ENCODE data around the gene MYL12A. TPM values are rescaled to one million over a fixed set of nuclear protein-coding genes. Genes with fewer than 3 reads are reported as not detected.

Gene MYL12A
- total and polyA plus RNA-seq, 2 of the 4 experiments (the other 2 are of a cell fraction), result 549 to 580 TPM

DNA sequence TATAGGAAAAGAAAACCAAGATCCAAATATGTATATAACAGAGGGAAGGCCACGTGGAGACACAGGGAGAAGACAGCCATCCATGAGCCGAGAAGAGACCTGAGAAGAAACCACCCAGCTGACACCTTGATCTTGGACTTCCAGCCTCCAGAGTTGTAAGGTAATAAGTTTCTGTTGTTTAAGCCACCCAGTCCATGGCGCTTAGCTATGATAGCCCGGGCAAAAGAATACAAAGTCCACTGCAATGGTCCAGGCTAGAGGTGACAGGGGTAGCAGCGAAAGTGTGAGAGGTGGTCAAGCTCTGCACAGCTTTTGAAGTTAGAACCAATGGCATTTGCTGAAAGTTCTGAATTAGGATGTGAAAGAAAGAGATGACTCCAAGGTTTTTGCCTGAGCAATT lies 30.6 kb upstream of the MYL12A start:
- Histone ChIP-seq H3K14ac (replicated peaks; ENCODE audit: low read depth, low read length) (no peak overlapping the region), H3K27me3 (ENCODE audit: control insufficient read depth, insufficient read depth, low read length) (peaks cover 4% of the 10 kb centered on the region; the same call in 1 of the 2 replicates), H3K18ac (ENCODE audit: low read depth, low read length) (no peak overlapping the region), H2AK9ac (replicated peaks; ENCODE audit: low read depth, low read length, poor library complexity) (no peak overlapping the region), H2AK5ac (ENCODE audit: low read depth, low read length) (no peak overlapping the region), H3K4me3 (ENCODE audit: insufficient read depth, low read depth, low read length) (no peak overlapping the region), H3K79me1 (ENCODE audit: low read depth in 1 of 2, low read length in 2 of 2) (no peaks in the 10 kb centered on the region), H4K91ac (ENCODE audit: insufficient read depth, low read depth, low read length) (no peak overlapping the region), H2AFZ (replicated peaks; ENCODE audit: low read length, poor library complexity) (no peak overlapping the region), H3K9ac (ENCODE audit: low read depth, low read length) (no peak overlapping the region), H2BK120ac (ENCODE audit: low read depth, low read length) (no peak overlapping the region), H3K23ac (ENCODE audit: low read depth, low read length) (no peak overlapping the region; the same call in 1 of the 2 replicates), H3K56ac (ENCODE audit: extremely low read depth, insufficient read depth, low read length) (no peak overlapping the region), H4K5ac (ENCODE audit: low read depth, low read length) (no peak overlapping the region), H3K4me1 (ENCODE audit: control insufficient read depth, insufficient read depth, low read length) (no peaks in the 10 kb centered on the region), H2BK15ac (ENCODE audit: low read depth, low read length) (no peak overlapping the region), H3K4ac (ENCODE audit: low read depth, low read length) (no peak overlapping the region), H4K8ac (ENCODE audit: low read depth in 2 of 2, low read length in 2 of 2) (no peak overlapping the region), H2BK5ac (ENCODE audit: low read depth, low read length, poor library complexity, severe bottlenecking) (no peak overlapping the region), H3K27ac (ENCODE audit: insufficient read depth, low read length) (no peak overlapping the region), H4K20me1 (ENCODE audit: insufficient read depth, low read length) (no peaks in the 10 kb centered on the region), H3K9me3 (ENCODE audit: control insufficient read depth, insufficient read depth, low read length) (no peaks in the 10 kb centered on the region), H3K9me1 (ENCODE audit: insufficient read depth, low read length) (no peaks in the 10 kb centered on the region), H3K36me3 (ENCODE audit: control insufficient read depth, insufficient read depth, low read length) (no peaks in the 10 kb centered on the region), H3K4me2 (ENCODE audit: low read depth, low read length) (no peak overlapping the region), H2BK20ac (ENCODE audit: low read depth, low read length) (no peak overlapping the region)
- no peak for ATAC-seq (ENCODE audit: low read depth)
- in situ Hi-C loops (cut with MboI; ENCODE audit: low sequenced_read_pairs) (no loop called here), intact Hi-C loops (cut with micrococcal nuclease) (no loop called here), dilution Hi-C loops (cut with HindIII; ENCODE audit: low sequenced_read_pairs, unreplicated experiment) (no loop called here)
- POLR2A ChIA-PET (ENCODE audit: unreplicated experiment), result no interaction called here
- no peak for TF ChIP-seq CHD1 (IDR thresholded peaks at IDR 0.05; ENCODE audit: low read depth, low read length)
- TF ChIP-seq MAZ (IDR thresholded peaks at IDR 0.05; ENCODE audit: borderline replicate concordance, low read depth, low read length), result no peak
- no peak for TF ChIP-seq SMC3 (IDR thresholded peaks at IDR 0.05; ENCODE audit: low read depth, low read length)
- TF ChIP-seq, protein P1, sequence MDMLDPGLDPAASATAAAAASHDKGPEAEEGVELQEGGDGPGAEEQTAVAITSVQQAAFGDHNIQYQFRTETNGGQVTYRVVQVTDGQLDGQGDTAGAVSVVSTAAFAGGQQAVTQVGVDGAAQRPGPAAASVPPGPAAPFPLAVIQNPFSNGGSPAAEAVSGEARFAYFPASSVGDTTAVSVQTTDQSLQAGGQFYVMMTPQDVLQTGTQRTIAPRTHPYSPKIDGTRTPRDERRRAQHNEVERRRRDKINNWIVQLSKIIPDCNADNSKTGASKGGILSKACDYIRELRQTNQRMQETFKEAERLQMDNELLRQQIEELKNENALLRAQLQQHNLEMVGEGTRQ (IDR thresholded peaks at IDR 0.05; ENCODE audit: low read depth, low read length), result no peak
- TF ChIP-seq RFX5 (IDR thresholded peaks at IDR 0.05; ENCODE audit: low read depth, low read length), result no peak
- TF ChIP-seq MXI1 (IDR thresholded peaks at IDR 0.05; ENCODE audit: borderline replicate concordance, low read depth, low read length), result no peak
- TF ChIP-seq NFE2L2 (IDR thresholded peaks at IDR 0.05; ENCODE audit: low read depth, low read length), result no peak
- no peak for TF ChIP-seq RCOR1 (IDR thresholded peaks at IDR 0.05; ENCODE audit: insufficient replicate concordance, low read length)
- TF ChIP-seq, protein P2, sequence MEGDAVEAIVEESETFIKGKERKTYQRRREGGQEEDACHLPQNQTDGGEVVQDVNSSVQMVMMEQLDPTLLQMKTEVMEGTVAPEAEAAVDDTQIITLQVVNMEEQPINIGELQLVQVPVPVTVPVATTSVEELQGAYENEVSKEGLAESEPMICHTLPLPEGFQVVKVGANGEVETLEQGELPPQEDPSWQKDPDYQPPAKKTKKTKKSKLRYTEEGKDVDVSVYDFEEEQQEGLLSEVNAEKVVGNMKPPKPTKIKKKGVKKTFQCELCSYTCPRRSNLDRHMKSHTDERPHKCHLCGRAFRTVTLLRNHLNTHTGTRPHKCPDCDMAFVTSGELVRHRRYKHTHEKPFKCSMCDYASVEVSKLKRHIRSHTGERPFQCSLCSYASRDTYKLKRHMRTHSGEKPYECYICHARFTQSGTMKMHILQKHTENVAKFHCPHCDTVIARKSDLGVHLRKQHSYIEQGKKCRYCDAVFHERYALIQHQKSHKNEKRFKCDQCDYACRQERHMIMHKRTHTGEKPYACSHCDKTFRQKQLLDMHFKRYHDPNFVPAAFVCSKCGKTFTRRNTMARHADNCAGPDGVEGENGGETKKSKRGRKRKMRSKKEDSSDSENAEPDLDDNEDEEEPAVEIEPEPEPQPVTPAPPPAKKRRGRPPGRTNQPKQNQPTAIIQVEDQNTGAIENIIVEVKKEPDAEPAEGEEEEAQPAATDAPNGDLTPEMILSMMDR (conservative IDR thresholded peaks at IDR 0.05; ENCODE audit: low read depth, low read length), result no peak
- TF ChIP-seq, protein P3, sequence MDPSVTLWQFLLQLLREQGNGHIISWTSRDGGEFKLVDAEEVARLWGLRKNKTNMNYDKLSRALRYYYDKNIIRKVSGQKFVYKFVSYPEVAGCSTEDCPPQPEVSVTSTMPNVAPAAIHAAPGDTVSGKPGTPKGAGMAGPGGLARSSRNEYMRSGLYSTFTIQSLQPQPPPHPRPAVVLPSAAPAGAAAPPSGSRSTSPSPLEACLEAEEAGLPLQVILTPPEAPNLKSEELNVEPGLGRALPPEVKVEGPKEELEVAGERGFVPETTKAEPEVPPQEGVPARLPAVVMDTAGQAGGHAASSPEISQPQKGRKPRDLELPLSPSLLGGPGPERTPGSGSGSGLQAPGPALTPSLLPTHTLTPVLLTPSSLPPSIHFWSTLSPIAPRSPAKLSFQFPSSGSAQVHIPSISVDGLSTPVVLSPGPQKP (IDR thresholded peaks at IDR 0.05; ENCODE audit: borderline replicate concordance, low read depth, low read length), result no peak
- no peak for TF ChIP-seq FOS (IDR thresholded peaks at IDR 0.05; ENCODE audit: low read depth, low read length)
- TF ChIP-seq POLR2A (IDR thresholded peaks at IDR 0.05; ENCODE audit: low read depth, low read length), result no peak
- no peak for TF ChIP-seq RAD21 (IDR thresholded peaks at IDR 0.05; ENCODE audit: low read length)
- no peak for TF ChIP-seq BHLHE40 (IDR thresholded peaks at IDR 0.05; ENCODE audit: low read depth, low read length)
- TF ChIP-seq MAFK (IDR thresholded peaks at IDR 0.05; ENCODE audit: low read depth, low read length), result no peak
- TF ChIP-seq CEBPB (IDR thresholded peaks at IDR 0.05; ENCODE audit: low read depth, low read length), result no peak
- DNase-seq, result no peak
- 73% methylated on average over 2 of the region's 5 CpGs; no CpG with 5 or more reads in 1 of the 2 experiments for WGBS, 2 experiments (ENCODE audit: extremely low coverage in 2 of 2, insufficient read length in 1 of 2)
- no TSS peak for BruUV-seq (replicated peaks)
- CTCF ChIA-PET, result no interaction called here

Data from IMR-90 (cell line).